Ishikawa (cell line): Measurements from ENCODE around the gene ADAM33.
A peak's percentile ranks its signal among the peaks of the same experiment; 100 is the strongest.

Experiments used
- CEBPB ChIP-seq: IDR thresholded peaks from 2 replicates; pipeline ENCODE4 v1.6.1; 2012
- CREB1 ChIP-seq: IDR thresholded peaks from 2 replicates; pipeline ENCODE4 v1.6.1; 2012; ENCODE audit warnings: low read depth
- EGR1 ChIP-seq: IDR thresholded peaks from 2 replicates; pipeline ENCODE4 v1.6.1; 2012
- EP300 ChIP-seq: IDR thresholded peaks from 2 replicates; pipeline ENCODE4 v1.6.1; 2012; ENCODE audit warnings: borderline replicate concordance
- FOXM1 ChIP-seq: IDR thresholded peaks from 2 replicates; pipeline ENCODE4 v1.6.1; 2012; ENCODE audit warnings: low read depth, borderline replicate concordance
- MAX ChIP-seq: IDR thresholded peaks from 2 replicates; pipeline ENCODE4 v1.6.1; 2012
- NFIC ChIP-seq: IDR thresholded peaks from 2 replicates; pipeline ENCODE4 v1.6.1; 2012
- RAD21 ChIP-seq: IDR thresholded peaks from 2 replicates; pipeline ENCODE4 v1.6.1; 2012; ENCODE audit warnings: low read depth
- REST ChIP-seq: IDR thresholded peaks from 2 replicates; pipeline ENCODE4 v1.6.1; 2012; ENCODE audit warnings: low read depth, mild to moderate bottlenecking
- TAF1 ChIP-seq: IDR thresholded peaks from 2 replicates; pipeline ENCODE4 v1.6.1; 2012; ENCODE audit warnings: low read depth, mild to moderate bottlenecking
- TCF12 ChIP-seq: IDR thresholded peaks from 2 replicates; pipeline ENCODE4 v1.6.1; 2012; ENCODE audit warnings: low read depth
- TEAD4 ChIP-seq: IDR thresholded peaks from 2 replicates; pipeline ENCODE4 v1.6.1; 2012
- USF1 ChIP-seq: IDR thresholded peaks from 2 replicates; pipeline ENCODE4 v1.6.1; 2012
- YY1 ChIP-seq: IDR thresholded peaks from 2 replicates; pipeline ENCODE4 v1.6.1; 2012; ENCODE audit warnings: low read depth
- ZBTB7A ChIP-seq: IDR thresholded peaks from 2 replicates; pipeline ENCODE4 v1.6.1; 2012; ENCODE audit warnings: low read depth

Gene ADAM33

GRCh38 chr20:3697588-3698305 is 15.9 kb upstream of the ADAM33 start:
- TF ChIP-seq ZBTB7A (no peak), RAD21 (no peak), FOXM1 (no peak), EGR1 (no peak), MAX (no peak), EP300 (no peak), REST (no peak), TEAD4 (no peak), CREB1 (no peak), TAF1 (no peak), YY1 (no peak), CEBPB (no peak), USF1 (no peak), TCF12 (no peak), NFIC (no peak)

DNA sequence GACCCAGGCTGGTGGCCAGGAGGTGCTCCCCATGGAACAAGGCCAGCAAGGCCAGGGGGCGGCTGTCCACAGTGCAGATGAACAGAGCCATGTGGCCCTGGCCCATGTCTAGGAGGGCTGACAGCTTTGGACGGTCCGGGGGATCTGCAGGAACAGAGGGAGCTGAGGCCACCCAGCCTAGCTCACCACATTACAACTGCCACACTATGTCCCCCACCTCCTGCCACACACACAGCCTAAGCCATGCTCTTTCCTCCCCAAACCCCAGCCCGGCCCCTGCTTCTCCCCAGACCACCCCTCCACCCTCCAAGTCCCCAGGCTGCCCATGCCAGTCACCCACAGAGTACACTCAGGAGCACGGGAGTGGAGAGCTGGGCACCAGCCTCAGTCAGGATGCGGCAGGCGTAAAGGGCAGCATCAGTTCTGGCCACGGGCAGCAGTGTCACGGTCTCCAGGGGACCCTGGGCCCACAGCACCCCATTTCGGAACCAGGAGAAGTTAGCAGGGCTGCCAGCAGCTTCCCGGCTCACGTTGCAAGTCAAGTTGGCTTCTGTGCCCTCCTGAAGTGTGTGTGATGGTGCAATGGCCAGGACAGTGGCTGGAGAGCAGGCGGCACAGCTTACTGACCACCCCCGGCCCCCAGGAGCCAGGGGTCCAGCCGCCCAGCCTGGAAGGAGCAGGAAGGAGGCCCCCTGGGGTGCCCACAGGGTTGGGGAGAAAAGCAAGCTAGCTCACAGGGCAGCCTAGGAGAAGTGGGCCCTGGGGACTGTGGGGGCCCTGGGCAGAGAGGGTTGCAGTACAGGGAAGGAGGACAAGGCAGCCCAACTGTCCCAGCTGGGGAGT is 15.2 kb upstream of the ADAM33 start:
- TF ChIP-seq EGR1 = no peak
- no peak for TF ChIP-seq TAF1
- no peak for TF ChIP-seq TEAD4
- TF ChIP-seq RAD21 = no peak
- no peak for TF ChIP-seq ZBTB7A
- no peak for TF ChIP-seq CREB1
- TF ChIP-seq NFIC = no peak
- no peak for TF ChIP-seq USF1
- no peak for TF ChIP-seq REST
- TF ChIP-seq YY1 = no peak
- TF ChIP-seq FOXM1 = no peak
- no peak for TF ChIP-seq TCF12
- TF ChIP-seq MAX = no peak
- TF ChIP-seq CEBPB = no peak
- no peak for TF ChIP-seq EP300

GRCh38 chr20:3696200-3696599 is 14.4 kb upstream of the ADAM33 start:
- no peak for TF ChIP-seq CEBPB
- no peak for TF ChIP-seq TCF12
- TF ChIP-seq NFIC = no peak
- TF ChIP-seq EP300 = no peak
- peak; percentile 51; the same call in 1 of the 2 replicates for TF ChIP-seq RAD21

GRCh38 chr20:3694864-3695263 is 13.1 kb upstream of the ADAM33 start:
- TF ChIP-seq TCF12 = no peak
- TF ChIP-seq USF1 = no peak
- no peak for TF ChIP-seq ZBTB7A
- TF ChIP-seq YY1 = no peak
- no peak for TF ChIP-seq EGR1
- no peak for TF ChIP-seq TAF1
- TF ChIP-seq TEAD4 = no peak

GRCh38 chr20:3693376-3693775 is 11.6 kb upstream of the ADAM33 start:
- TF ChIP-seq TEAD4 (no peak), EP300 (no peak), ZBTB7A (no peak), TAF1 (no peak), YY1 (no peak), USF1 (no peak), RAD21 (no peak), CREB1 (no peak), TCF12 (no peak), EGR1 (no peak), REST (no peak), NFIC (no peak), MAX (no peak), FOXM1 (no peak), CEBPB (no peak)
